Hepatocyte (in vitro differentiated cells): Measurements from ENCODE around the gene CCDC187.

ENCODE experiments used
- CTCF ChIP-seq: fragments of 200-600 bp; sonication (generic); IDR thresholded peaks from 2 replicates; pipeline ENCODE4 v1.5.1; 2016; ENCODE audit warnings: antibody characterized with exemption, mild to moderate bottlenecking; ENCODE audit not compliant: poor library complexity
- EZH2 ChIP-seq: fragments of 200-600 bp; sonication (generic); IDR thresholded peaks from 2 replicates; pipeline ENCODE4 v1.6.1; 2016; ENCODE audit warnings: antibody characterized with exemption, mild to moderate bottlenecking, borderline replicate concordance
- EZH2phosphoT487 ChIP-seq: fragments of 200-600 bp; sonication (generic); IDR thresholded peaks from one replicate; pipeline ENCODE4 v1.6.1; 2018; ENCODE audit warnings: antibody characterized with exemption, mild to moderate bottlenecking, low read depth, moderate library complexity; ENCODE audit not compliant: unreplicated experiment, severe bottlenecking

GRCh38 chr9:136209232-136209631, 94.7 kb downstream of the CCDC187 start:
- no peak for TF ChIP-seq EZH2
- TF ChIP-seq CTCF = no peak
- no peak for TF ChIP-seq EZH2phosphoT487
